HG02840 (cell line): ENCODE measurements around the gene GJA1.

ENCODE experiments used
- ATAC-seq: cut with Tn5 transposase; IDR thresholded peaks from one replicate; pipeline ENCODE4 v1.9.1; 2021; ENCODE audit warnings: mild to moderate bottlenecking, moderate library complexity, moderate number of reproducible peaks; ENCODE audit not compliant: unreplicated experiment, low FRiP score

Gene GJA1

DNA sequence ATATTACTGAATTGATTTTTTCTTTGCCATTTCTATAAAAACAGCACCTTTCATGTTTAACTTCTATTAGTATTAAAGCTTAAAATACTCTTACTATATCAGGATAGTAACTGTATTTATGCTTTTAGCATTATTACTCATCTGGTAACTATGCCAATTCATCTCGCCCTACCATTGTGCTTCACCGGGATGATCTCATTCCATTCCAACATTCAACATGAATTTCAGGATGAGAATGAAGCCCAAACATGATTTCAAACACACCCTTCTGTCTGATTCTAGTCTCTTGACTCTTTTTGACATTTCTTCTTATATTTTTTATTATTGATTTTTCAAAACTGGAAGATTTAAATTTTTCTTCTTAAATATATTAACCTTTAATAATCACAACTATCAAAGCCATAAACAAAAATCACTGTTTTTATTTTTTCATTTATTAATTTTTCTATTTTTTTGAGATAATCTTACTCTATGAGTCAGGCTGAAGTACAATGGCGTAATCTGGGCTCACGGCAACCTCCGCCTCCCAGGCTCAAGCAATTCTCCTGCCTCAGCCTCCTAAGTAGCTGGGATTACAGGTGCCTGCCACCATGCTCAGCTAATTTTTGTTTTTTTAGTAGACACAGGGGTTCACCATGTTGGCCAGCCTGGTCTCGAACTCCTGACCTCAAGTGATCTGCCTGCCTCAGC is 46.7 kb downstream of the GJA1 start:
- no peak for ATAC-seq

DNA sequence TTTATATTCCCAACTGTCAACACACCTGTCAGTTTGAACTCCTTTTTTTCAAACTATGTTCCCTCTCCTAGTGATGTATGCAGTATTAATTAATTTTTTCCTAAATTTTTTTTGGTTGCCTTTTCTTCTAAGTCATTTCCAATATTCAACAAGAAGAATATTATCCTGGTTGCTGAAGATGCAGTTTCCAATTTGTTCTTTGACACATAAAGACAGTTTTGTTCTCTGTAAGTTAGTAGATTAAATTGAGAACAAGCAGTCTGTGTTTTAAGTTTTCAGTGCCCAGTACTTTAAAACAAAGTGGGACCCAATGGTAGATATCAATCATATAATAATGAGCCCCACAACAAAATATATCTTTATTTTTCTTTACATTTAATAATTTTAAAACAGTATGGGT is 47.3 kb downstream of the GJA1 start:
- ATAC-seq: no peak

DNA sequence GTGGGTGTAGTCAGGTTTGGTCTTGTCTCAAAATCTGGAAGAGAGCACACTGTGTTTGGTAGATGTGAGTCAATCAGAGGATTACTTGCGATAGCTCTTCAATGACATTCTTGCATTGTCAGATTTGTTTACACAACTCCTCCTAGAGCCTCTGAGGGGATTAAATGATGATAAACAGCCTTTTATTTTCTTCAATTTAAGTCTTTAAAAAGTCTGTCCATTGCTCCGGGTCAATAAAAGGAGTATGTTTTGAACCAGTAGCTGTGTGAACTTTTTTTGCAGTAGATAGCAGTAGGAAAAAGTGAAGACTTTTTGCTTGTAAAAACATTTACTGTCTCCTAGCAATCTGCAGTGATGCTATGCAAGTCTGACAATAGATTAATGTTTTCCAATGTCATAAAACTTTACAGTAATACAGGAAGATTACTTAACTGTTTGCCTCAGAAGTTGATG is 49.9 kb downstream of the GJA1 start:
- no peak for ATAC-seq

DNA sequence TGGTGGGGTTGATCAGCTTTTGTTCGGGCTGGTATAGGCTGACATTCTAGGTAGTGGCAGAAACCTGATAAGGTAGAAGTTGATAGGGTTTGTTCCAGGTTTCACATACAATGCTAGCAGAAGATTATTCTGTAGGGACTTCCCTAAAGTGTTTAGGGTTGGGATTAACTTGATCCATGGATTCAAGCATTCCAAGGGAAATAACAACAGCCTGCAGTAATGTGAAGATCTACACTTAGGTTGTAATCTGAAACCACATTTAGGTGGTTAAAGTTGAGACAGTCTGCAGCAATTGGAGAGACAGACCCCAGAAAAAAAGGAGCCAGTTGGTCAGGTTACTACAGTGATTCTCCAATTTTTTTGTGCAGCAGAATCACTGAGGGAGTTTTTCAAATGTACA is 56.1 kb downstream of the GJA1 start:
- no peak for ATAC-seq

DNA sequence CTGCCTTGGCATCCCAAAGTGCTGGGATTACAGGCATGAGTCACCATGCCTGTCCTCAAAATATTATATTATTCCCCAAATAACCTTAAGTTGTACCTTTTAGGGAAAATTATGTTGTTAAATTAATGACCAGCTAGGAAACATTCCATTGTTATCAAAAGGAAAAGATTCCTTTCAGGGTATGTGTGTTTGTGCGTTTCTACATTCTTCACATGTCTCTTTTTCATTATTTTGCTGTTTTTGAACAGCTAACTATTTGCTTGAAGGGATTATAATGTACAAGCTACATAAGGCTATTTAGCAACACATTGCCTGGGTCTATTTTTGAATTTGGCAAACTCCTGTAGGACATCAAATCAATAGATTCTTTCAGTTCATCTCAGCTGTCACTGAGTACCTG is 57.1 kb downstream of the GJA1 start:
- ATAC-seq: no peak

DNA sequence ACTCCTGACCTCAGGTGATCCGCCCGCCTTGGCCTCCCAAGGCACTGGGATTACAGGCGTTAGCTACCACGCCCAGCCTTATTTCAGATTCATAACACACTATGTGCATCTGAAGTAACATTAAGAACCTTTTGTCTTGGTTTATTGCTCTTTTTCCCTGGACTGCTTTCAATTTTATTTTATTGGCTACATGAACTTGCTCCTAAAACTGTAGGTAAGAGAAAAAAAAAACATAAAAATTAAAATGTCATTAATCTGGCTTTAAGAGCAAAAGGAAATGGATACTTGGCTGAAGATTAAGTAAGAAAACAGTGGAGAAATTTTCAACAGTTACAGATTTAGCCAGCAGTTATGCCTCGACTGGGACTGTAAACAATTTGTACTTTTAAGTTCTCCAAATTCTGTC is 62.5 kb downstream of the GJA1 start:
- ATAC-seq: no peak

DNA sequence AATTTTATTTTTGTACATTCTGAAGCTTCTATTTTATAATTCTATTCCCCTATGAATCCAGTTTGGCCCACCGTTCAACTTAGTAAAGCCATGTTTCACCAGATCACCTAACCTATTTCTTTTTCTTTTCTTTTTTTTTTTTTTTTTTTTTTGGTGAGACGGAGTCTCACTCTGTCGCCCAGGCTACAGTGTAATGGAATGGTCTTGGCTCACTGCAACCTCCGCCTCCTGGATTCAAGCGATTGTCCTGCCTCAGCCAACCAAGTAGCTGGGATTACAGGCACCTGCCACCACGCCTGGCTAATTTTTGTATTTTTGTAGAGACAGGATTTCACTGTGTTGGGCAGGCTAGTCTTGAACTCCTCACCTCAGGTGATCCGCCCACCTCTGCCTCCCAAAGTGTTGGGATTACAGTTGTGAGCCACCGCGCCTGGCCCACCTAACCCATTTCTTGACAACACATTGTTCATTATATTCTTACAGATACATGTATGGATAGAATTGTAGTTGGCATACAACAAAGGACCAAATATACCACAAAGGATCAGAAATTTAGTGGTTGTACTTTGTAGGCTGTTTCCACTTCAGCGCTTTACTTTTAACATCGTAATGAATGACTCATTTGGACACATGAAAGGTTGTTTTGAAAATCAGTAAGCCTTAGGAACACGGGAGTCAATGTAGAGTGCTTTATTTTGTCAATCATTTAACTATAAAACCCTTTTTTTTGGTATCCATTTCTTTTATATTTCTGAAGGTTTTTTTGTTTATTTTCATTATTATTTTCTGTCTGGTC is 63.2 kb downstream of the GJA1 start:
- no peak for ATAC-seq
